ENCODE measurements around the gene RPL22.

DNA sequence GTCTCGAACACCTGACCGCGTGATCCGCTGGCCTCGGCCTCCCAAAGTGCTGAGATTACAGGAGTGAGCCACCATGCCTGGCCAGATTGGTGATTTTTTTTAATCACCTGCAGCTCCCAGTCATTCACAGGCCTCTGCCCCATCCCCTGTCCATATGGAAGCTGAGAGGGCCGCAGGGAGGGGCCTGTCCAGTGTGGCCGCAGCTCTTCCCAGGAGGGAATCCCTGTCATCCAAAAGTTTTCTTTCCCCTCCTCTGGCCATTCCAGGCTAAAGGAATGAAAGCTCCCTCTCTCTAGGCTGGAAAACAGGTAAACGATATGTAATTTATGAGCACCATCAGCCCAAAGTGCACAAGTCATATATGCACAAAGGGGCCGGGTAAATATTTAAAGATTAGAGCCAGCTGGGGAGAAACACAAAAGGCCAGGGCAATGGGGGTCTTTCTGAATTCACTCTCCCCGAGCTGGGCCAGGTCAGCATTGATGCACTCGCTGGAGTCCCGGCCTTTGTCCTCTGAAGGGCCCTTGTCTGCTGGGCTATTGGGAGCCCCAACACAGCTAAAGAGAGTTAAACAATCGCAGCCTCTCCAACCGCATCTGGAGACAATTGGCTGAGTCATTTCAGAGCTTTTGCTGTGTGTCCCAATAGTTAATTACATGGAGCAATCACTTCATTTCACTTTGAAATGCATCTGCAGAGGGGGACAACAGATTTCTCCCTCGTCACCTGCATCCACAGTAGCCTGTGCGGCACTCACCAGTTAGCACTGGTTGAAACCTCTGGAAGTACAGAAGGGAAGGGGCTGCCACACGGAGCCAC lies 40.8 kb upstream of the RPL22 start:
- TF ChIP-seq, protein P1, sequence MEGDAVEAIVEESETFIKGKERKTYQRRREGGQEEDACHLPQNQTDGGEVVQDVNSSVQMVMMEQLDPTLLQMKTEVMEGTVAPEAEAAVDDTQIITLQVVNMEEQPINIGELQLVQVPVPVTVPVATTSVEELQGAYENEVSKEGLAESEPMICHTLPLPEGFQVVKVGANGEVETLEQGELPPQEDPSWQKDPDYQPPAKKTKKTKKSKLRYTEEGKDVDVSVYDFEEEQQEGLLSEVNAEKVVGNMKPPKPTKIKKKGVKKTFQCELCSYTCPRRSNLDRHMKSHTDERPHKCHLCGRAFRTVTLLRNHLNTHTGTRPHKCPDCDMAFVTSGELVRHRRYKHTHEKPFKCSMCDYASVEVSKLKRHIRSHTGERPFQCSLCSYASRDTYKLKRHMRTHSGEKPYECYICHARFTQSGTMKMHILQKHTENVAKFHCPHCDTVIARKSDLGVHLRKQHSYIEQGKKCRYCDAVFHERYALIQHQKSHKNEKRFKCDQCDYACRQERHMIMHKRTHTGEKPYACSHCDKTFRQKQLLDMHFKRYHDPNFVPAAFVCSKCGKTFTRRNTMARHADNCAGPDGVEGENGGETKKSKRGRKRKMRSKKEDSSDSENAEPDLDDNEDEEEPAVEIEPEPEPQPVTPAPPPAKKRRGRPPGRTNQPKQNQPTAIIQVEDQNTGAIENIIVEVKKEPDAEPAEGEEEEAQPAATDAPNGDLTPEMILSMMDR (IDR thresholded peaks at IDR 0.05; ENCODE audit: insufficient read depth, low read depth, low read length), result no peak
- no peak for TF ChIP-seq EZH2 (IDR thresholded peaks at IDR 0.05; ENCODE audit: insufficient read depth, low read length)
